Measurements from ENCODE around the gene FBXO38.

FBXO38 gene

DNA sequence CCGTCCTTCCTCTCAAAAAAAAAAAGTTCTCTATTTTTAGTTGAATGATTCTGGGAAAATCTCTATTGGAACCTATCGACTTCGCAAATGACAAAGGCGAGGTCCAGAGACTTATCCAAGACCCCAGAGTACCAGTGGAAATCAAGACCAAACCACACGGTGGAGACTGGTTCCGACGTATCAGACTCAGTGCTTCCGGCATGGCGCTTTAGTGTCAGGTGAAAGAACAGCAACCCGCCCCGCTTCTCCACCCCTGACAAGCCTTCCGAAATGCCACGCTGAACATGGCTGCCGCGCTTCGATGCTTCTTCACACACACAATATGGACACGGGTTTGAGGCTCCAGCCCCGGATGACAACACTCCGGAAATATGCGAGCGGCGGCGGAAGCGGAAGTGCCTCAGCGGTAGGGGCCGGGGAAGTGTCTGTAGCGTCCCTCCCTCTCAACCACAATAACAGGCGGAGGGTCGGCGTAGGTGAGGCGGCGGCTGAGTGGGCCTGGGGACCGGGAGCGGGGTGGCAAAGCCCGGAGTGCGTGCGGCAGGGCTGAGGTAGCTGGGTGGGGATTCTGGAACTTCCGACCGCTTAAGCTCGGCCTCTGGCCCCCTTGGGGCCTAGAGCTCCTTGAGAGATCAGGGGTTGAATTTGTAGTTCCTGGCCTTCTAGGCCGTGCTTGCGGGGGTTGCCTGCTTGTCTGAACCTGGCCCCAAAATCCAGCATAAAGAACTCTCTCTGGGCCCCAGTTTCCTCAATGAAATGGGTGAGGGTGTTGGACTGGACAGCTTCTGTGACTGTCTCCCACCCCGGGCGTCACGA is at the start of gene FBXO38:
FBXO38 (plus strand) TSS at position 395 of the 816 bp plus-strand sequence. CDS start 10,819 bp downstream, outside the sequence.
- DNase-seq, result peak; percentile 95

DNA sequence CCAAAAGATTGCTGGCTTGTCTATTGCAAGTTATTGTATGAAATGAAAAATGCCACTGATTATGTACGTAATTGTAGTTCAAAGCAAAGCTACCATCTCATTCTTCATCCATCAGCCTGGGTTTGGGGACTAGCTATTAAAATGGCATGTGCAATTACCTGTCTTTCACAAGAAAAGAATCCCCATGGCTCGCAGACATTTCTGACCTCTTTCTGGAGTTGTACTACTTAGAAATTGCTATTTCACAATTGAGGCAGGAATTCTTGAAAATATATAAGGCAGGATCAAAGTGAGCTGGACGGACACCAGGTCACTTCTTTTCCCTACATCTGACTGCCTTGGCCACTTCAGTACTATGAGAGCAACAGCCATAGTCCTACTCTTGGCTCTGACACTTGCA is 48.5 kb upstream of the FBXO38 start, which contains the start of gene SPINK9:
SPINK9 (plus strand) TSS at position 301 of the 400 bp plus-strand sequence; CDS start at position 356, 55 bp downstream.
- no peak for DNase-seq

GRCh38 chr5:148336704-148337435 is 46.9 kb upstream of the FBXO38 start:
- no peak for DNase-seq

- DNase-seq, result no peak
These were observed 41.2 kb upstream of the FBXO38 start for GRCh38 chr5:148342371-148343045.

GRCh38 chr5:148343046-148343407 is 40.7 kb upstream of the FBXO38 start:
- no peak for DNase-seq

DNA sequence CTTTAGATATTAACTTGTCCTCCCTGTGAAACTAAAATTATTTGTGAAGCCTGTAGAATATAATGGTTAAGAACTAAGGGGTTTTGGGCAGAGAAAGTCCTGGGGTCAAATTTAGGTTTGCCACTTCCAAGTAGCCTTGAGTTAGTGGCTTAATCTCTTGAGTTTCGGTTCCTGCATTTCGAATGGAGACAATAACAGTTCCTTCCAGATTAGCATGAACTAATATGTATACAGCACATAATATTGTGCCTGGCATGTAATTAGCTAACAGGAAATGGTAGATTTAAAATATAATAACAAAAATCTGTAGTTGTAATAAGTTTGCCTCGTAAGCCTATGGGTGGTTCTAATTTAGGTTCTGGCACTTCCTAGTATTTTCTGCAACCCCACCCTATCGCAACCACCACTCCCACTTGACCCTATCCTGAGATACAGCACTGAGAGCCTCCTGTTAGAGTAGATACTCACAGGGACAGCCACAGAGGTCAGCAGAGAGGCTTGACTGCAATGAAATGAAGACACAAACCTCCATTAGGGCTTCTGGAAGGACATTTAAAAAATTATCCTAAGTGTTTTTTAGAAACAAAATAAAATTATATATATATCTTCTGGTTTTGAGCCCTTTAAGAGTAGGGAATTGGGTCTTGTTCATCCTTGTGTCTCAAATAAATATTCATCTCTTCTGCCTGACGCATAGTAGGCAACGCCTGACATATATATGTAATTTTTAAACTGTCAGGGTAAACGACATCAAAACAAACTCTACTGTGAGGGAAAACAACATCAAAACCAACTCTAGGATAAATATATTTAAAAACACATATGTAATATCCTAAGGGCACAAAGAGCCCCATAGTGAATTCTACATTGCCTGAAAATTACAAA is 39.9 kb upstream of the FBXO38 start:
- no peak for DNase-seq

- no peak for DNase-seq
These were observed 36.1 kb upstream of the FBXO38 start for GRCh38 chr5:148347706-148348105.

GRCh38 chr5:148352696-148353095 is 31.1 kb upstream of the FBXO38 start:
- no peak for DNase-seq

DNA sequence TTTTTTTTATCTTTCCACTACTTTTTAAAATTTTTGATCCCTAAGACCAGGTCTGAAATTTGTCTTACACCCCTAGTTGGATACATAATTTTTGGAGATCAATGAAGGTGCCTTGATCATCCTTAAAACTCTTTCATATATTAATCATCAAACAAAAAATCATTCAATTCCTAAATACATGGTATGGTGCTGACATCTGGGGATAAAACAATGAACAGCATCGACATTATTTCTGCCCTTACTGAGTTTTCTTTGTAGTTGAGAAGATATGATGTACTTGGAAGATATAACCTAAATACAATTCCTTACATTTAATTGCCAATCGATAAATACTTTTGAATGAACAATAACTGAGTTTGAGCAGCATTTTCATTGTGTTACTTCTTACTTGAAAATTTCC is 30.1 kb upstream of the FBXO38 start:
- no peak for DNase-seq

- no peak for DNase-seq
These were observed 19.4 kb upstream of the FBXO38 start for GRCh38 chr5:148364343-148364742.

GRCh38 chr5:148368299-148368698 is 15.5 kb upstream of the FBXO38 start:
- no peak for DNase-seq

- DNase-seq, result no peak
These were observed 11.5 kb upstream of the FBXO38 start for GRCh38 chr5:148372166-148372725.

DNA sequence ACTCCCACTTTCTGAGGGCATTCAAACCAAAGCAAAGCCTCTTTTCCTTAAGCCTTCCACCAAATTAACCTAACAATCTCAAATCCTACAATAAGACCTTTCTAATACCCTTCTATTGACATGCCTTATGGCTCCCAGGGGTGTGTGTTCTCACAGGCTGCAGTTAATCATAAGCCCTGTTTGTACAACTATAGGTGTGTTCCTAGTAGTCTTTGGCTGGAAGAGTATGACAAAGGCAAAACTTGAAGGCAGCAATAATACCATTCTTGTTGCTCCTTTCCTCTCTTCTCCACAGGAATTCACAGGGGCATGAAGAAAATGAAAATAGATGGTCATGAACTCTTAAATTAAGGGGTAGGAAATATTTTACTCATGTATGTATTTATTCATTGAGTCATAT is 10.9 kb upstream of the FBXO38 start:
- DNase-seq, result no peak

DNA sequence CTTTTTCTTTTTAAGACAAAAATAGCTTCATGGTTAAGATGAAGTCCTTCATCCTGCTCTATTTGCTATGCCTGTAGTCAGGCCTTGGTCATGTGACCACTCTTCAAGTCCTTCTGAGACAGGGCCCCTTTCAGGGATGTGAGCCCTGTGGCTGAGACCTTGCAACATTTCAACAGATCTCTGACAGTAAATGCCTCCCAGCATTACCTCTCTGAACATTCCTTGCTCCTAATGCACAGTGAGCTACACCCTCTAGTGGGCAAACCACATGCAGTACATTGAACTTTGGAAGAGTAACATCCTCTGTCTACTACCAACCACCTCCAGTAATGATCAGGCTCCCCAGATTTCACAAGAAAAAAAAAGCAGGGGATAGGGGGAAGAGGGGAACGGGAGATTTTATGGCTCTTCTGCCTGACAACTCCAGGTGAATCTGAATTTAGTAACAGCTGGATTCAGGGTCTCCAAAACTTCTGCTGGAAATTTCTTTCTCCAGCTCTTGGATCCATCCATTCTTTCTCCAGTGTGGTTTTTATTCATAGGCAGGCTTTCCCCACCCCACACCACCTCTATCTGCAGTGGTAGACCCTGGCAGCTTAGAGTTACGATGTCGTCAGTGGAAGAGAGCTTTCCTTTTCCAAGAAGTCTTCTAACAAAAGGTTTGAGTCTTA is 8.9 kb upstream of the FBXO38 start:
- peak; percentile 44 for DNase-seq

GRCh38 chr5:148376198-148376597 is 7.6 kb upstream of the FBXO38 start:
- DNase-seq, result no peak

- no peak for DNase-seq
These were observed 5.1 kb upstream of the FBXO38 start for GRCh38 chr5:148378670-148379069.

DNA sequence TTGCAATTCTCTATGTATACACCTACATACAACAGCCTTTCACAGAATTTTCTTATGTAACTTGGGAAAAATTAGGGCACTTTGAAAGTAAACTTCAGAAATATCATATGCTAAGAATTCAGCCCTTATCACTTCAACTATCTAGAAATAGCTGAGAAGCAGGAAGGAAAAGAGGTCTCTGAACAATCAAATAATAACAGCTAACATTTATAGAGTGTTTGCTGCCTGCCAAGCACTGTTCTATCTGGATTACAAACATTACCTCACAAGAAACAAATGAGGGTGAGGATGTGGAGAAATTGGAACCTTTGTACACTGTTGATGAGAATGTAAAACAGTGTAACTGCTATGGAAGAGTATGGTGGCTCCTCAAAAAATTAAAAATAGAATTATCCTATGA is 4.4 kb upstream of the FBXO38 start:
- no peak for DNase-seq

GRCh38 chr5:148381906-148382305 is 1.9 kb upstream of the FBXO38 start:
- no peak for DNase-seq

DNA sequence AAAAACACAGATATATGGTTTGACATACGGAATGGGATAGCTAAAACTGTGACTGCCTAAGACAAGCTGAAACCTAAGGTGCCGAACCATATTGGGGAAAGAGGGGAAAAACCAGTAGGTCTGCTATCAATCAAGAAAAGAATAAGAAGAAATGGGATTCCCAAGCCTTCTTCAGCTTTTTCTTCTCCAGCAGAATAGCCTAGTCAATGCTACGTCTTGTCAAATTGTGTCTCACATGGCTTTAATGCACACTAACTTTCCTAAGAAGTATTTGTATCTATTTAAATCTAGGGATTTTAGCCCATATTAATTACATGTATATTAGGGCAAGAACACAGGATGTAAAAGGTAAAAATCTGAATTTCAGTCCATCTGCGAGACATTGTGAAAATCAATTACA is 797 bp upstream of the FBXO38 start:
- peak; percentile 39 for DNase-seq

DNA sequence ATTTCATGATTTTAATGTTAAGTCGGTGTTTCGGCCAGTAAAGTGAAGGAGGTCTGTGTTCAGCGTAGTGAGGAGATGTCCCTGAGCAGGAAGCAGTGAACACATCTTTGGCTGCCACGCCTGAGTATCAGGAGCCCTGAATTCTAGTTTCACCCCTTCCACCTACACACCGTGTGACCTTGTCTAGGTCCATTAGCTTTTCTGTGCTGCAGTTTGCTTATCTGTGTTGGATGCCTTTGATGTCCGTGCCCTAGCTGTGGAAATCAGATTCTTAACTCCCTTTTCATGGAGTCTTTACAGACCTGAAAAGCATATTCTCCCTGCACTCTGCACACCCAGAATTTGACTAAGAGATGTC is 601 bp downstream of the FBXO38 start:
- no peak for DNase-seq

- DNase-seq, result no peak
These were observed 1.3 kb downstream of the FBXO38 start for GRCh38 chr5:148385094-148385493.

DNA sequence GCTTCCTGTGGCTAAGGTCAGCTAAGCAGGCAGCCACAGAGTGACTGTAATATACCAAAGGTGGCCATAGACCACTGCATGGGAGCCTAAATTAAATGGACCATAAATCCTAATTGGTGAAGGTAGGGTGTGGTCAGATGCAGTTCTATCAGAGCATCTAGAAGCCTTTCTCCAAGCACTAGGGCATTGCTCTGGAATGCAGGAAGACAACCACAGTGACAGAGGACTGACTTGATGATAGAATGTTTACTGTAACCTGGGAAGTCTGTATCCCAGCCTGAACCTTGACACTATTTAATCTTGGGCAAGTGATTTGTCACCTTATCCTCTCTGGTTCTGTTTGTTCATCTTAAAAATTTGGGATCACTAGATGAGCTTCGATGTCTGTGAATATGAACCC is 2.3 kb downstream of the FBXO38 start:
- DNase-seq, result no peak
